ENCODE results near the gene IRS2.

Gene IRS2

GRCh38 chr13:109727251-109727650 is 59.1 kb downstream of the IRS2 start:
- Histone ChIP-seq H3K9me3 (ENCODE audit: insufficient read depth, low read depth, low read length) (no peaks in the 10 kb centered on the region), H3F3A (ENCODE audit: low read depth) (no peaks in the 10 kb centered on the region), H3K4me3 (ENCODE audit: low read length, poor library complexity, severe bottlenecking) (no peak overlapping the region), H4K20me1 (ENCODE audit: insufficient read depth, low read length, poor library complexity, severe bottlenecking) (no peaks in the 10 kb centered on the region), H3K36me3 (ENCODE audit: insufficient read depth, low read length) (no peaks in the 10 kb centered on the region), H3K9ac (ENCODE audit: low read depth, low read length, poor library complexity, severe bottlenecking) (no peak overlapping the region), H3K4me1 (ENCODE audit: insufficient read depth, low read length, poor library complexity, severe bottlenecking) (peaks cover 46% of the 10 kb centered on the region), H3K4me2 (ENCODE audit: low read depth, low read length, poor library complexity, severe bottlenecking) (no peak overlapping the region), H3K79me2 (ENCODE audit: insufficient read depth, low read length) (no peaks in the 10 kb centered on the region), H3K27me3 (ENCODE audit: insufficient read depth, low read length, poor library complexity, severe bottlenecking) (peaks cover 7% of the 10 kb centered on the region), H2AFZ (ENCODE audit: low read length) (no peak overlapping the region), H3K9me2 (replicated peaks; ENCODE audit: low read depth, low read length) (no peaks in the 10 kb centered on the region)
- TF ChIP-seq CTCF (conservative IDR thresholded peaks at IDR 0.05; ENCODE audit: low read length) = no peak
- no peak for TF ChIP-seq EZH2phosphoT487 (IDR thresholded peaks at IDR 0.05; ENCODE audit: borderline replicate concordance)

GRCh38 chr13:109725995-109726637 is 60.3 kb downstream of the IRS2 start:
- H4K20me1 ChIP-seq (ENCODE audit: insufficient read depth, low read length, poor library complexity, severe bottlenecking) = no peaks in the 10 kb centered on the region
- H3K36me3 ChIP-seq (ENCODE audit: insufficient read depth, low read length) = no peaks in the 10 kb centered on the region
- H3K9me3 ChIP-seq (ENCODE audit: insufficient read depth, low read depth, low read length) = no peaks in the 10 kb centered on the region
- peak overlapping the region; percentile 54 for H3K4me2 ChIP-seq (ENCODE audit: low read depth, low read length, poor library complexity, severe bottlenecking)
- no peaks in the 10 kb centered on the region for H3F3A ChIP-seq (ENCODE audit: low read depth)
- H3K4me3 ChIP-seq (ENCODE audit: low read length, poor library complexity, severe bottlenecking) = peak overlapping the region; percentile 28
- TF ChIP-seq EZH2phosphoT487 (IDR thresholded peaks at IDR 0.05; ENCODE audit: borderline replicate concordance) = no peak
- no peak for TF ChIP-seq CTCF (conservative IDR thresholded peaks at IDR 0.05; ENCODE audit: low read length)
- no peaks in the 10 kb centered on the region for H3K79me2 ChIP-seq (ENCODE audit: insufficient read depth, low read length)
- H3K9me2 ChIP-seq (replicated peaks; ENCODE audit: low read depth, low read length) = no peaks in the 10 kb centered on the region
- peaks cover 8% of the 10 kb centered on the region for H3K27me3 ChIP-seq (ENCODE audit: insufficient read depth, low read length, poor library complexity, severe bottlenecking)
- no peak overlapping the region for H3K9ac ChIP-seq (ENCODE audit: low read depth, low read length, poor library complexity, severe bottlenecking)
- no peak overlapping the region for H2AFZ ChIP-seq (ENCODE audit: low read length)
- H3K4me1 ChIP-seq (ENCODE audit: insufficient read depth, low read length, poor library complexity, severe bottlenecking) = peaks cover 45% of the 10 kb centered on the region

- Histone ChIP-seq H3K4me2 (ENCODE audit: low read depth, low read length, poor library complexity, severe bottlenecking) (peak overlapping the region; percentile 54), H3K36me3 (ENCODE audit: insufficient read depth, low read length) (no peaks in the 10 kb centered on the region), H3K9me2 (replicated peaks; ENCODE audit: low read depth, low read length) (no peaks in the 10 kb centered on the region), H3K27me3 (ENCODE audit: insufficient read depth, low read length, poor library complexity, severe bottlenecking) (peaks cover 8% of the 10 kb centered on the region), H3K9ac (ENCODE audit: low read depth, low read length, poor library complexity, severe bottlenecking) (no peak overlapping the region), H3K79me2 (ENCODE audit: insufficient read depth, low read length) (no peaks in the 10 kb centered on the region), H3F3A (ENCODE audit: low read depth) (no peaks in the 10 kb centered on the region), H3K9me3 (ENCODE audit: insufficient read depth, low read depth, low read length) (no peaks in the 10 kb centered on the region), H3K4me3 (ENCODE audit: low read length, poor library complexity, severe bottlenecking) (peak overlapping the region; percentile 28), H3K4me1 (ENCODE audit: insufficient read depth, low read length, poor library complexity, severe bottlenecking) (peaks cover 37% of the 10 kb centered on the region), H2AFZ (ENCODE audit: low read length) (no peak overlapping the region), H4K20me1 (ENCODE audit: insufficient read depth, low read length, poor library complexity, severe bottlenecking) (no peaks in the 10 kb centered on the region)
- no peak for TF ChIP-seq CTCF (conservative IDR thresholded peaks at IDR 0.05; ENCODE audit: low read length)
- TF ChIP-seq EZH2phosphoT487 (IDR thresholded peaks at IDR 0.05; ENCODE audit: borderline replicate concordance) = no peak
Observed at GRCh38 chr13:109725297-109725696, 61.1 kb downstream of the IRS2 start.
